ENCODE measurements around the gene UBE2E2.
"Not testable (repeated sequence)": the region's sequence is repeated elsewhere in the genome, so short reads cannot be mapped to it uniquely, and the experiment has no call there.

The UBE2E2 gene

DNA sequence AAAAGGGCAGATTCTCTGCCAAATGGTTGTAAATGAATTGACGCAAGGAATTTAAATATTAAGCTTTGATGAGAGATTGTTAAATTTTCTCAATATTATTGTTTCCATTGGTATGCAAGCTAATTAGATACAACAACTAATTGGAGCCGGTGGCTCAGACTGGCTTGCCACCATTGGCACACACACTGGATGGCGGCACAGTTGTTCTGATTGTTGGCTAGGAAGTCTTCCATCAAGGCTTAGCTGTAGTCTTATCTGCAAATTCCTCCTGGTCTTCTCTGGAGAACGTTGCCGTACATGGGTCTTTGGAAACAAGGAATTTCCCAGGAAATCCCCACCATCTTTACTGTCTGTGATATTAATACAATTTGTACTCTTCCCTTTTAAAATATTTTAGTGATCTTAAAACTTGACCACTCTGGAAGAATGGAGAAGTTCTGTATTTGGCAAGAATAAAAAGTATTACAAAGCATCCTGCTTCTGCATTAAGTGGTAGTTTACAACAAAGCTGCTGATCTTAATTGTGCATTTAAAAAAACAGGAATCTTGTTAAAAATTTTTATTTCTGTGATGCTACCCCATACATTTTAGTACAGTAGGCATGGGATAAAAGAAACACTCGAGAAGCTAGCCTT is 126.5 kb downstream of the UBE2E2 start:
- DNase-seq (ENCODE audit: low read depth in 2 of 2), result no peak

DNA sequence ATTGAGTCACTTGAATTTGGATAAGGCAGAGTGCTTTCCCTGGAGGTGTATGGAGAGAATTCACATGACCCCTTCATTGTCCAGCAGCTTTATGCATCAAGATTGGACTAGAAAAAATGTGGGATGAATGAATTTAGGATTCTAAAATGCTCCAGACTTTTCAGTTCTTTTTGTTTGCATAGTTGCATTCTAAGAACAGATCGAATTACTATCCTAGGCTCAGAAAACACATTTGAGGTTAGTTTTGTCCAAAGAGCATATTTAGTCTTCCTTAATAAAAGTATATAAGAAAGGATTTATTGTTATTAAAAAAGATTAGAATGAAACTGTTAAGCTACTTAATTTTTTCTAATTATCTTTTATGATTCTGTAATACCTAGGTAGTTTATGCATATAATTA is 127.4 kb downstream of the UBE2E2 start:
- no peak for DNase-seq (ENCODE audit: low read depth in 2 of 2)

DNA sequence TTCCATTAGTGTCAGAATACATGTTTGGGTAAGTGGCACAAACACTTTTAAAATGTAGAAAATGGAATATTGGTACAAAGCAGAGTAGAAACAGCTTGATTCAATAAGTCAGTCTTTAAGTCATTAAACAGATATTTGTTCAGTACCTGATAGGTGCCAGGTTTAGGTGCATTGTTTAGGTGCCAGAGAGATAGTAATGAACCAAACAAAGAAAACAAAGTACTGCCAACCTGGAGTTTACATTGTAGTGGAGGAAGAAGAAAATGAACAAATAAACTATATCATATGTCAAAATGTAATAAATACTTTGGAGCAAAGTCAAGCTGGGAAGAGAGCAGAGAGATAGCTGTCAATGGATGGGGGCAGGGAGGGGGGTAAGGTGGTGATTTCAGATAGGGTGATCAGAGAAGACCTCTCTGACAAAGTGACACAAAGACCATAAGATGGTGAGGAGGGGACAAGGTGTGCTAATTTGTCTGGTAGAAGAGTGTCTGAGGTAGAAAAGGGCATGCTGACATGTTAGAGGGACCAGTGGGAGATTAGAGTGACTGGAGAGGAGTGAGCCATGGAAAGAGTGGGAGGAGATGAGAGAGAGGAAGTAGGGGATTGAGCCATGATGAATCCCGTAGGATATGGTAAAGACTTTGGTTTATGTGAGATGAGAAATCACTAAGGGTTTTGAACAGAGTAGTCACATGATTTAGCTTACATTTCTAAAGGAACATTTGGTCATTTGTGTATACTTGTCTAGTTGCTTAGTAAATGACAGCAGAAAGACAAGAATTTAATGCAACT is 128.2 kb downstream of the UBE2E2 start:
- no peak for DNase-seq (ENCODE audit: low read depth in 2 of 2)

GRCh38 chr3:23333633-23334032 is 130.5 kb downstream of the UBE2E2 start:
- DNase-seq (ENCODE audit: low read depth in 2 of 2), result no peak

DNA sequence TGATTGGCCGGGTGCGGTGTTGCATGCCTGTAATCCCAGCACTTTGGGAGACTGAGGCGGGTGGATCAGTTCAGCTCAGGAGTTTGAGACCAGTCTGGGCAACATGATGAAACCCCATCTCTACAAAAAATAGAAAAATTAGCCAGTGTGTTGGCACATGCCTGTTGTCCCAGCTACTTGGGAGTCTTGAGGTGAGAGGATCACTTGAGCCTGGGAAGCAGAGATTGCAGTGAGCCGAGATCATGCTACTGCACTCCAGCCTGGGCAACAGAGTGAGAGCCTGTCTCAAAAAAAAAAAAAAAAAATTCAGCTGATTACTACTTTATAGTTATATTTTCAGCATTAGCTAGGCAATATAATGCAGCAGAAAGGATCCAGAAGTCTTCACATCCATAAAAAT is 133.7 kb downstream of the UBE2E2 start:
- not testable (repeated sequence) for DNase-seq (ENCODE audit: low read depth in 2 of 2)

DNA sequence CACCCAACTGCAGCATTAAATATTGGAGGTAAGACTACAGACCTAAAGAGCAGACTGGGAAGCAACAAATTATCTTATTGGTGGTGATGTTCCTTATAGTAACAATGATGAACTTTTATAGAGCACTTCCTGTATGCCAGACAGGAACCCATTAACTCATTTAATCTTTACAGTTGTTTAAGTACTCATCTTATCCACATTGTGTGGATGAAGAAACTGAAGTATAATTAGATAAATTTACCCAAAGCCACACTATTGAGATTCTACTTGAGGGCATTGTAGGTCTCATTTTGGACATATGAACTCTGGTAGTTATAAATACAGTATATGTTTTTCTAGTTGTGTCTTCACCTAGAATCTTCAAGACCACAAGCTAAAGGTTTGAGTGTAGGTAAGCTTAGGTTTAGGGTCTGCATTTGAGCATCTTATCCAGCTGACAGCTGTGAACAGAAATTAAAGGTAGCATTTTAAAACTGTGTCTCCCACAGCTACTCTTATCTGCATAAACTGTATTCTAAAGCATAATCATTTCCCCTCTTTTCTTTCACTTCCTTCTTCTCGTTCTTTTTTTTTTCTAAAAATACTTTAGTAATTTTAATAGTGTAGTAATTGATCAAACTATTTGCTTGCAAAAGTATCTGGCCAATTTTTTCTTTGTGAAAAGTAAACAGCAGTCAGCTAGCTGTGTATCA is 138.2 kb downstream of the UBE2E2 start:
- DNase-seq (ENCODE audit: low read depth in 2 of 2), result no peak

- no peak for DNase-seq (ENCODE audit: low read depth in 2 of 2)
These were observed 139.2 kb downstream of the UBE2E2 start for GRCh38 chr3:23342343-23342742.

DNA sequence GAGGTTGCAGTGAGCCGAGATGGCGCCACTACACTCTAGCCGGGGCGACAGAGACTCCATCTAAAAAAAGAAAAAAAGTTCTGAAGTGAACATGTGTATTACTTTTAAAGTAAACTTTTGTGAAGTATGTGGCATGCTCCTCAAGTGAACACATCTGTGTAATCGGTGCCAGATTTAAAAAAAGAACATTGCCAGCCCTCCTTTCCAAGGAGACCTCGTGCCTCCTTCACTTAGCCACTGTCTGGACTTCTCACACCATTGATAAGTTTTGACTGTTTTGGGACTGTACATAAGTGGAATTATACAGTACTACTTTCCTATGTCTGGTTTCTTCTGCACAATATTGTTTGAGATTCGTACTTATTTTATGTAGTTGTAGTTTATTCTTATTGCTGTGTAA is 140.4 kb downstream of the UBE2E2 start:
- DNase-seq (ENCODE audit: low read depth in 2 of 2), result no peak

GRCh38 chr3:23344886-23345285 is 141.8 kb downstream of the UBE2E2 start:
- DNase-seq (ENCODE audit: low read depth in 2 of 2), result no peak

GRCh38 chr3:23349444-23349843 is 146.3 kb downstream of the UBE2E2 start:
- not testable (repeated sequence) for DNase-seq (ENCODE audit: low read depth in 2 of 2)

- no peak for DNase-seq (ENCODE audit: low read depth in 2 of 2)
These were observed 153.0 kb downstream of the UBE2E2 start for GRCh38 chr3:23356169-23356568.

DNA sequence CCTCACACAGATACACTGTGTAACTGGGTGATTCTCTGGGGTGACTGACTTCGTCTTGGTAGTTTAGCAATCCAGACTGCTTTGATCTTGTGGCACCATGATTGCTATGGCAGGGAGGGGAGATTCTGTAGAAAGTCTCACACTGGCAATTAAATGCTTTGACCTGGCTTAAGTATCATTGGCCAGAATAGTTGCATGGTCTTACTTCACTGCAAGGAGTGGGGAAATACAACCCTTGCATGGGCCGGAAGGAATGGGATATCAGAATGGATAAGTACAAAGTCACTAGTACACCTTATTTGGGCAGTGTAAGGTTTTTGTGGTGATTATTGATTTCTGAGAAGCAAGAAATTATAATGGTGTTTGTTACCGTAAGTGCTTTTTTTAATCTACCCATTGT is 153.8 kb downstream of the UBE2E2 start:
- no peak for DNase-seq (ENCODE audit: low read depth in 2 of 2)

DNA sequence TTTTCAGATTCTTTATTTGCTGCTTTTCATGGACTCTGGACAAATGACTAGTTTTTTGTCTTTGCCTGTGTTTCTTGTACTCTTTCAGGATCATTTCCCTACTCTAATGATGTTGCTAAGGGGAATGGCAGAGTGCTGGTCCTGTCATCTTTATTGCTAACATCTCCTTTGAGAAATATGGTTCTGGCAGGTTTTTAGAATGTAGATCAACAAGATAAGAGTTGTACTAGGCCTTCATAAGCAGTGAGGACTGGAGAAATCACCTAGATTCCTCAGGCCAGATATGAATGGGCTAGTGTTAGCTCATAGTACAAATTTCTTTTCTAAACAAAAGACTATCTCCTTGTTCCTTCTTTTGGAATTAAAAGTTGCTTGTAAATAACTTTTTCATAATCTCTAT is 156.0 kb downstream of the UBE2E2 start:
- no peak for DNase-seq (ENCODE audit: low read depth in 2 of 2)

- no peak for DNase-seq (ENCODE audit: low read depth in 2 of 2)
These were observed 161.9 kb downstream of the UBE2E2 start for GRCh38 chr3:23365066-23365465.

GRCh38 chr3:23368731-23369130 is 165.6 kb downstream of the UBE2E2 start:
- DNase-seq (ENCODE audit: low read depth in 2 of 2), result no peak

- DNase-seq (ENCODE audit: low read depth in 2 of 2), result no peak
These were observed 169.2 kb downstream of the UBE2E2 start for GRCh38 chr3:23372285-23372684.

DNA sequence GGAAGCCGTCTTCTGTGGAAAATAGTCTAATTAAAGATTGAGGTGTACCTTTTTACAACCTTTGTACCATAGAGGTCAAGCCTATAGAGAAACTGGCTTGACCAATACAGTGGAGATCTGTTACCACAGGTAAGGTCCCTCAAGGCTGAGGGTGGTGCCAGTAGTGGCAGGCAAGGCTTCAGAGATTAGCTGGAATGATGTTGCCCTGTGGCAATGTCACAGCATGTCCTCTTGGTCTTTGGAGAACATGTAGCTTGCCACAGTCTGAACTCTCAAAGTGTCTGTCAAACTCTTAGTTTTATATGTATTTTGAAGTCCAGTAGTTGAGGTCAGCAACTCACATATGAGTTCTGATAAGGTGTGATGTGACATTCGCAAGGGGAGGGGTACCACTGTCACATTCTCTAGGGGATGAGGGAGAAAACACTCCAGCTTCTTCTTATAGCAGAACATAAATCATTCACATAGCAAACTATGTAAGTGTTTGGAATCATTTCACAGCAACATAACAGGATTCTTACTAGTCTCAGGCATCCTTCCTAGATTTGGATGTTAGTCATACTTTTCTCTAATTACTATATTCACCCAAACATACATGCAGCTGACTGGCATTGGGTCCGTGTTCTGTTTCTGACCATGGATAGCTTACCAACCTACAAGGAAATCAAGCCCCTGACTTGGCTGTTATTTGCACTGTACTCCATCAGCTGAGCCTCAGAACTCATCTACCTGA is 173.6 kb downstream of the UBE2E2 start:
- no peak for DNase-seq (ENCODE audit: low read depth in 2 of 2)

- DNase-seq (ENCODE audit: low read depth in 2 of 2), result no peak
These were observed 175.0 kb downstream of the UBE2E2 start for GRCh38 chr3:23377928-23378672.

- DNase-seq (ENCODE audit: low read depth in 2 of 2), result no peak
These were observed 180.7 kb downstream of the UBE2E2 start for GRCh38 chr3:23383875-23384274.

- DNase-seq (ENCODE audit: low read depth in 2 of 2), result no peak
These were observed 182.2 kb downstream of the UBE2E2 start for GRCh38 chr3:23385327-23385726.

GRCh38 chr3:23387286-23387918 is 184.3 kb downstream of the UBE2E2 start:
- no peak for DNase-seq (ENCODE audit: low read depth in 2 of 2)
